Upper lobe of right lung (tissue), 1 donor: ENCODE results near the gene CCDC12. TPM values are rescaled to one million over a fixed set of nuclear protein-coding genes. Genes with fewer than 3 reads are reported as not detected.
A peak's percentile ranks its signal among the peaks of the same experiment; 100 is the strongest.

Experiments
- ATAC-seq: fragments of 200-7000 bp; cut with Tn5 transposase; one replicate; pipeline ENCODE4 v1.9.1; 2020; ENCODE audit warnings: mild to moderate bottlenecking, moderate library complexity
- DNase-seq: peaks from one replicate; pipeline ENCODE4 v3.0.0-alpha.2; 2020
- H3K27ac ChIP-seq: fragments of 200-600 bp; one replicate; pipeline ENCODE4 v1.8.0; 2022
- H3K27me3 ChIP-seq: fragments of 200-600 bp; one replicate; pipeline ENCODE4 v1.8.0; 2022; ENCODE audit warnings: mild to moderate bottlenecking
- H3K36me3 ChIP-seq: fragments of 200-600 bp; one replicate; pipeline ENCODE4 v1.8.0; 2022
- H3K4me1 ChIP-seq: fragments of 200-600 bp; one replicate; pipeline ENCODE4 v1.8.0; 2022
- H3K4me3 ChIP-seq: fragments of 200-600 bp; one replicate; pipeline ENCODE4 v1.8.0; 2022; ENCODE audit warnings: mild to moderate bottlenecking
- H3K9me3 ChIP-seq: fragments of 200-600 bp; one replicate; pipeline ENCODE4 v1.8.0; 2022
- CTCF ChIP-seq: fragments of 200-600 bp; IDR thresholded peaks from one replicate; pipeline ENCODE4 v1.8.0; 2022; ENCODE audit warnings: antibody characterized with exemption
- intact Hi-C: fragments of 100-400 bp; cut with DNase I; formaldehyde crosslinking; loops from one replicate; pipeline ENCODE4 v1.11.0; 2022
- total RNA-seq: library from RNA; stranded (reverse); fragmentation: NEBNext Ultra II Directional; extraction: Animal tissue kit (Norgen Biotek cat#: 25700); gene quantifications from one replicate; pipeline ENCODE4 v1.2.1, GENCODE V29; 2021
- donor health status: DM: no; HTN: yes; CAD: no; lungs with severe emphysema.

Gene CCDC12
- total RNA-seq, 1 donor from 2014 or later = 42.1 TPM

DNA sequence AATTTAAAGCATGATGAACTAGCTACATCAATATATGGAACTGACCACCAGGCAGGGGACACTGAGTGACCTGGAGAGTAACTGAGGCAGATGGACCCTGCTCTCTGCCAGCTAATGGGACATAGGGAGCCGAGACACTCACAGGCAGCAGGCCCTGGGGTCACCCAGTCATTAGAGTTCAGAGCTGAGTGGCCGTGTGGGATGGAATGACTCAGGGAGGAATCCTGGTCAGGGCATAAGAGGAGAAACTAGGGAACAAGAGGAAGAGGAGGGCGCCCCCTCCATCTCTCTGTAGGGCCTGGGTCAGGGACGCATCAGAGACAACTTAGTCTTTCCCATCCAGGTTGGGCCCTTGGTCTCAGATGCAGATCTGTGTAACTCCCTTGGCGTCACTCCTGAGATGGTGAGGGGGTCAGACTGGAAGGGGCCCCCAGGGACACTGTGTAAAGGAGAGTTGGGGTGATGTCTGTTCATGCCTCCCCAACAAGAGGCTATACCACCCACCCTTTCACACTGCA, 39.8 kb downstream of the CCDC12 start:
- no peak for TF ChIP-seq CTCF
- no peaks in the 10 kb centered on the region for H3K9me3 ChIP-seq
- no peaks in the 10 kb centered on the region for H3K27me3 ChIP-seq
- no peak for DNase-seq
- peaks cover 28% of the 10 kb centered on the region for H3K36me3 ChIP-seq
- H3K27ac ChIP-seq = peak overlapping the region; percentile 75
- H3K4me3 ChIP-seq = no peak overlapping the region
- peaks cover 52% of the 10 kb centered on the region for H3K4me1 ChIP-seq
- intact Hi-C loops = no loop called here
- ATAC-seq = no peak

GRCh38 chr3:46935989-46936558, 40.5 kb downstream of the CCDC12 start:
- TF ChIP-seq CTCF = no peak
- H3K27ac ChIP-seq = peak overlapping the region; percentile 75
- intact Hi-C loops = no loop called here
- H3K27me3 ChIP-seq = no peaks in the 10 kb centered on the region
- H3K4me3 ChIP-seq = no peak overlapping the region
- H3K9me3 ChIP-seq = no peaks in the 10 kb centered on the region
- H3K36me3 ChIP-seq = peaks cover 28% of the 10 kb centered on the region
- DNase-seq (no peak), ATAC-seq (peak; percentile 9)
- H3K4me1 ChIP-seq = peaks cover 59% of the 10 kb centered on the region

DNA sequence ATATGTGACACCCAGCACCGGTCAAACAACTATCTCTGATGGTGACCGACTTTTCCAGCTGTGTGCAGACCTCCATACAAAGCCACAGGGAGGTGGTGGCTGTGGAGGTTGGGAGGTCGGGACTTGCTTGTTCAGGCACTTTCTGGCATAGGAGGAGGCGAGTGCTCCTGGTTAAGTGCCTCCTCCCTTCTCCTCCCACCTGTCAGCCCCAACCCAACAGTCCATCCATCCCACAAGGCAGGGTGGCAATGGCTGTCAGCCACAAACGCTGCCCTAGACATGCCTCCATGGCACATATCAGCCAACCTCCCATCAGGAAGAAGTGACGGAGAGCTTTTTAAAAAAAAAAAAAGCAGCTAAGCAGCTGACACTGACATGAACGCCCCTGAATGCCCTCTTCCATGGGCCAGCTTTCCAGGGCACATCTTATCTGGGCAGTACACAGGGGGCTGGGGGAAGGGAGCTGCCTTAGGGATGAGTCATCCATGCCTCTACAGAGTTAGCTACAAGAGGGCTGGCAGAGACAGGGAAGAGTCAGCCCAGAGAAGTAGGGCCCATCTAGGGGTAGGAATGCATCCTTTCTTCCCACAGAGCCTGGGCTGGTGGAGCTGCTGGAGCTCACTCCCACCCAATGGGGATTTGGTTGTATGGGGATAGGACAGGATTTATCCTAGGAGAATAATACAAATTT, 41.2 kb downstream of the CCDC12 start:
- Histone ChIP-seq H3K4me1 (peaks cover 67% of the 10 kb centered on the region), H3K9me3 (no peaks in the 10 kb centered on the region), H3K36me3 (peaks cover 21% of the 10 kb centered on the region), H3K4me3 (no peak overlapping the region), H3K27ac (peak overlapping the region; percentile 75), H3K27me3 (no peaks in the 10 kb centered on the region)
- intact Hi-C loops = no loop called here
- ATAC-seq (peak; percentile 76), DNase-seq (no peak)
- TF ChIP-seq CTCF = peak; percentile 59

DNA sequence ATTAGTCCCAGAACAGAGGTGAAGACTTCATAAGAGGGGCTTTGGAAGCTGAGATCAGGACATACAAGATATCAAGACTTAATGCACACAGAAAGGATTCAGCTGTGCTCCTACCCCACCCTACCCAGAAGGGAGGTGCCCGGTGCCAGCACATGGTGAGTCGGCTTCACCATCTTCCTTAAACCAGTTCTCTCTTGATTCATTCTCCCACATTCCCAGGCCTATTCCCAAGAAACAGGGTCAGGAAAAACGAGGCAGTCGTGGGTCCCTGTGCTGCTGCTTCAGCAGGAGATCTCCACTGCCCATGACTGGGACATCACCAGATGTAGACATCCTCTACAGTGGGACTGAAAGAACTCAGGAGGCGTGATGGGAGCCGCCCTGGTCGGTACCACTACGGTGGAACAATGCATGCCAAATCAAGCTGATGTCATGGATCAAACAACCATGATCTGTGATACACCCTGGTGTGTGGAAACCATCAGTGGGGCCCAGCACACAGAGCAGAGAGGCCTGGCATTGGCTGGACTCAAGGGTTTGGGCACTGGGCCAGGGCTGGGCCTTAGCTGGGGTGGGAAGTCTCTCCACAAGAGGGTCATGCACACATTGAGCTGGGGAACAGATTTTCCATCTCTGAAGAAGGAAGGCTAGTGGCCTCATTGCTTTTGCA, 41.9 kb downstream of the CCDC12 start:
- Histone ChIP-seq H3K36me3 (peaks cover 14% of the 10 kb centered on the region), H3K9me3 (no peaks in the 10 kb centered on the region), H3K4me3 (no peak overlapping the region), H3K27ac (peak overlapping the region; percentile 75), H3K27me3 (no peaks in the 10 kb centered on the region), H3K4me1 (peaks cover 74% of the 10 kb centered on the region)
- intact Hi-C loops = no loop called here
- peak; percentile 0 for ATAC-seq
- TF ChIP-seq CTCF = no peak
- DNase-seq = peak; percentile 78

DNA sequence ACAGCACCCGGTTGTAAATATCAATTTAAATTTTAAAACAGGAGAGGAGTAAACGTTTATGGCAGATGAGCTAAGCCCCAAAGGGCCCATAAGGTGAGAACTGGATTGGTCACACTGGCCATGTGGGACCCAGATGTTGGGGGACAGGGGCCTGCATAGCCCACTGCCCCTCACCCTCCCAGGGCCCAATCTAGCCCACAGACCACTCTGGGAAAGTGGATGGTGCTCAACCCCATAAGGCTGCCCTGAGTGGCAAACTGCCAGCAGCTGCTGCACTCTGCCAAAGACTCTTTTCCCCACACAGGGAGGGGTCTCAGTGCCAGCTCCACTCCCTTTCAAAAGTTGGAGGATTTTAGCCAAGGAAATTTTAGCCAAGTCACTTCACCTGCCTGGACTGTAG, 42.5 kb downstream of the CCDC12 start:
- DNase-seq (no peak), ATAC-seq (no peak)
- Histone ChIP-seq H3K27me3 (no peaks in the 10 kb centered on the region), H3K36me3 (peaks cover 11% of the 10 kb centered on the region), H3K4me3 (no peak overlapping the region), H3K27ac (peak overlapping the region; percentile 75), H3K4me1 (peaks cover 79% of the 10 kb centered on the region), H3K9me3 (no peaks in the 10 kb centered on the region)
- intact Hi-C loops = no loop called here
- no peak for TF ChIP-seq CTCF
